GM23248 (cell line): ENCODE measurements around the gene SPAG6.

Experiments
- EZH2 ChIP-seq: fragments of 200-600 bp; sonication (generic); IDR thresholded peaks from 2 replicates; pipeline ENCODE4 v1.6.1; 2018; ENCODE audit warnings: antibody characterized with exemption, mild to moderate bottlenecking; ENCODE audit not compliant: insufficient read depth, poor library complexity, severe bottlenecking
- EZH2phosphoT487 ChIP-seq: fragments of 200-600 bp; sonication (generic); IDR thresholded peaks from 2 replicates; pipeline ENCODE4 v1.6.1; 2018; ENCODE audit warnings: antibody characterized with exemption, moderate library complexity, mild to moderate bottlenecking, low read depth; ENCODE audit not compliant: insufficient read depth

DNA sequence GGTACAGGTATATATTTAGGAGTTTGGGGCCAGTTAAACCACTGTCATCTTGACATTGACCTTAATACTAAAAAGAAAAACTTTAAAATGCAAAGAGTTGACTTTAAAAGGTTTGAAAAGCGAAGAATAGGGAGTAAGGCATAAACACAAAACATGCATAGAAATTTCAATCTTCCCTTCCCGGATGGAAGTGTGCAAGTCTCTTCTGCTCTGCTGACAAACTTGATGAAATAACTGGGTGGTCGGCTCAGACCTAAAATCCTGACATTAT lies 3.4 kb upstream of the SPAG6 start:
- TF ChIP-seq EZH2: no peak
- no peak for TF ChIP-seq EZH2phosphoT487
